ENCODE results near the gene C1orf185.
"Not testable (repeated sequence)": the region's sequence is repeated elsewhere in the genome, so short reads cannot be mapped to it uniquely, and the experiment has no call there.

Gene C1orf185

DNA sequence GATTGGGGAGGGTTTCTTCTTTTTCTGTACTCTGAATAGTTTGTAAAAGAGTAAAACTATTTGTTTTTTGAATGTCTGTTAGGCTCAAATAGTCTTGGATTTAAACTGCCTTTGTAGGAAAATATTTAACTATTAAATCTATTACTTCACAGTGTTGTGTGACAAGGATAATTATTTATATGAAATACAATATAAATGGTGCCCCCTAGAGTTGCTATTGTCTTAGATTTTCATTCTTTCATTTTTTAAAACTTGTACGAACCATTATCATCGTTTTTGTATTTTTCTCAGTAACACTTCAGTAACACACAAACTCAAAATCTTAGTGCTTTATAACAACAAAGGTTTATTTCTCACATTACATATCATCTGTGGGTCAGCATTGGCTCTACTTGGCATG lies 37.4 kb downstream of the C1orf185 start:
- no peak for DNase-seq

- no peak for DNase-seq
Observed at GRCh38 chr1:51147394-51147793, 45.4 kb downstream of the C1orf185 start.

- DNase-seq = no peak
Observed at GRCh38 chr1:51154776-51155175, 52.7 kb downstream of the C1orf185 start.

DNA sequence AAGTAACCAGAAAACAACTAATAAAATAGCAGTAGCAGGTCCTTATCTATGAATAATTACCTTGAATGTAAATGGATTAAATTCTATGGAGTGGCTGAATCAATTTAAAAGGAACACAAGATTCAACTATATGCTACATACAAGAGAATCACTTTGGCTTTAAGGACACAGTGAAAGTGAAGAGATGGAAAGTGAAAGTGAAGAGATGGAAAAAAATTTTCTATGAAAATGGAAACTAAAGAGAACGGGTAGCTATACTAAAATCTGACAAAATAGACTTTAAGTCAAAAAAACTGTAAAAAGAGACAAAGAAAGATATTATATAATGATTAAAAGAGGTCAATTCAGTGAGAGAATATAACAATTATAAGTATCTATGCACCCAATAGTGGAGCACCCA lies 54.7 kb downstream of the C1orf185 start:
- DNase-seq = no peak

DNA sequence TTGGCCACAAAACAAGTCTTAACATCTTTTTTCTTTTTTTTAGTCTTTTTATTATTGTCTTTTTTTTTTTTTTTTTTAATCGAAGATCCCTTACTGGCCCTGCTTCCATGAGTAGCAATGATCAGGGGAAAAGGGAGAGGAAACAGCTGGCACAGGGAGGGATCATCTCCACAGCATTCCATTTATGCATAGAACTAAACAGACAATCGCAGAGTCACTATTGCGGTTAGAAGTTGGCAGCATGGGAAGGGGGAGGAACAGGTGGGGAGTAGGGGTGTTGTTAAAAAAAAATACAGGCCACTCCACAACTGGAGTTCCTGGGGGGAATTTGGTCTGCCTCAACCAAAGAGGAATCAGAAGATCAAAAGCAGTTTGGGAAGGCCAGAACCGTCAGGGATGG lies 55.4 kb downstream of the C1orf185 start:
- DNase-seq = no peak

GRCh38 chr1:51158263-51158662 lies 56.2 kb downstream of the C1orf185 start:
- DNase-seq = no peak

GRCh38 chr1:51162560-51162959 lies 60.5 kb downstream of the C1orf185 start:
- DNase-seq = not testable (repeated sequence)

DNA sequence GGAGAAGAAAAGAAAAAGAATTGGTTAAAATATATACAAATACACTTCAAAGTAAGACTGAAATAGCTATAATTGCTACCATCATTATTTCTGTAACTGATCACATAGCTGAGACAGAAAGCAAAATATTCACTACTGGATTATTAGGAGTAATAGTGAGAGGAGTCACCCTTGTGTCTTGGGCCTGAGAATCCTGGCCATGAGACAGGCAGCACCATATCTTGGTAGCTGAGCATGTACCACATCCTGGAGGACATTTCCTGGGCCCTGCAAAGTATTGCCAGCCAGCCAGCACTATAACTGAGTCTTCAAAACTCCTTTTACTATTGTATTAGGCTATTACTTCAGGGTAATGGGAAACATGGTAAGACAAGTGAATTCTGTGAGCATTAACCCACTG lies 63.5 kb downstream of the C1orf185 start:
- DNase-seq = no peak

- DNase-seq = no peak
Observed at GRCh38 chr1:51168266-51168845, 66.3 kb downstream of the C1orf185 start.

- no peak for DNase-seq
Observed at GRCh38 chr1:51168936-51169335, 66.9 kb downstream of the C1orf185 start.

DNA sequence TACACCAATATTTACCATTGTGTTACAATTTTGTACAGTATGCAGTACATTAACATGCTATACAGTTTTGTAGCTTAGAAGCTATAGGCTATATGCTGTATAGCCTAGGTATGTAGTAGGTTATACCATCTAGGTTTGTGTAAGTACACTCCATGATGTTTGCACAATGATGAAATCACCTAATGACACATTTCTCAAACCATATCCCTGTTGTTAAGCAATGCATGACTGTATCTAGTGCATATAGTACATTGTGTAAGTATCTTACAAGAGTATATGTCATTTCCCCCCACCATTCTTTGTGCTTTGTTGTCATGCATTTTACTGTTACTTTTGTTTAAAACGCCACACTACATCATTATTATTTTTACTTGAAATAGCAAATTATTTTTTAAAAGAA lies 68.3 kb downstream of the C1orf185 start:
- DNase-seq = no peak

DNA sequence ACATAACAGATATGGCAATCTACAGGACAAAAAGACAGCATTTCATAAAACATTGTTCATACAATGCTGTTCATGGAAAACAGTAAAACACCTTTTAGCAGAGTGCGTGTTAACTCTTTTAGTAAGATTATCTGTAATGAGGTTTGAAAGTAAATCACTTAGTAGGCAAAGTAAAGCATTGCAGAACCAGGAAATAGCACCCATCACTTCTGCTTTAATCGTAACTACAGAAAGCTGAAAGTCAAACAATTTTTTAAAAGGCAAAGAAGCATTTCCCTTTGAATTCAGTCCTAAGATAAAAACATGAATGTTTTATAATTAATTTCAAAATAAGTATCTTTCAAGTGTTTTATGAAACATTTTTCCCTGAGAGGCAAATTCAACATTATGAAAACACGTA lies 70.8 kb downstream of the C1orf185 start:
- DNase-seq = no peak

- no peak for DNase-seq
Observed at GRCh38 chr1:51175278-51175677, 73.2 kb downstream of the C1orf185 start.

DNA sequence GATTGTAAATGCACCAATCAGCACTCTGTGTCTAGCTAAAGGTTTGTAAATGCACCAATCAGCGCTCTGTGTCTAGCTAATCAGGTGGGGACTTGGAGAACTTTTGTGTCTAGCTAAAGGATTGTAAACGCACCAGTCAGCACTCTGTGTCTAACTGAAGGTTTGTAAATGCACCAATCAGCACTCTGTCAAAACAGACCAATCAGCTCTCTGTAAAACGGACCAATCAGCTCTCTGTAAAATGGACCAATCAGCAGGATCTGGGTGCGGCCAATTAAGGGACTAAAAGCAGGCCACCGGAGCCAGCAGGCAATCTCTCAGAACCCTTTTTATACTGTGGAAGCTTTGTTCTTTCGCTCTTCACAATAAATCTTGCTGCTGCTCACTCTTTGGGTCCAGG lies 76.0 kb downstream of the C1orf185 start:
- DNase-seq = not testable (repeated sequence)

- no peak for DNase-seq
Observed at GRCh38 chr1:51188230-51188629, 86.2 kb downstream of the C1orf185 start.

DNA sequence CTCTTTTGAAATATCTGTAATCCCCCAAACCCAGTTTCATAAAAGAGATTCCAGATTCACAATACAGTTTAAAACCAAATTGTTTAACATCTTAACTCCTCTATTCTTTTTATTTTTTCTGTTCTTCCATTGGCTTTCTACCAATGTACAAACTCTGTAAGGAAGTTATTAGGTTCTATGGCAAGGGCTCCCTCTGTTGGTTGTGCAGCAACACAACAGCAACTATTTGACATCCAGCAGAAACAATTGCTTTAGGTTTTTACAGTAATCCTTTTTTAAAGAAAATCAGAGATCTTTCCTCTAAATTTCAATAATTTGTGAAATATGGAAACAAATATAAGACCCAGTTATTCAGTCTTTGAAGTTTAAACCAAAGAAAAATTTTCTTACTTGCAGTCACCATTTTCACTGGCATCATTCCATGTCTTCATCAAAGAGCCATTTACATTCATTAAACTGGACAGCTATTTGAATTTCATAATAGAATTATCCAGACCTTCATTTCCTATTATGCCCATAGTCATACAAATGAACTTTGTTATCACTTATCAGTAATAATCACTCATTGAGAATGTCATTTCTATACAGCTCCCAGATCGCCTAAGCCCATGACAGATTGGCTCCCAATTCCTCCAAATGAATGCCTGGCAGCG lies 87.5 kb downstream of the C1orf185 start:
- peak; percentile 77 for DNase-seq

GRCh38 chr1:51190961-51191360 lies 88.9 kb downstream of the C1orf185 start:
- no peak for DNase-seq

- peak; percentile 40 for DNase-seq
Observed at GRCh38 chr1:51192213-51192843, 90.3 kb downstream of the C1orf185 start.

- no peak for DNase-seq
Observed at GRCh38 chr1:51193564-51193963, 91.5 kb downstream of the C1orf185 start.

Measured in NCI-H2227 treated with DMSO at 0.1 percent for 48 hours (cell line).